ENCODE measurements around the gene CENPN.

CENPN gene

DNA sequence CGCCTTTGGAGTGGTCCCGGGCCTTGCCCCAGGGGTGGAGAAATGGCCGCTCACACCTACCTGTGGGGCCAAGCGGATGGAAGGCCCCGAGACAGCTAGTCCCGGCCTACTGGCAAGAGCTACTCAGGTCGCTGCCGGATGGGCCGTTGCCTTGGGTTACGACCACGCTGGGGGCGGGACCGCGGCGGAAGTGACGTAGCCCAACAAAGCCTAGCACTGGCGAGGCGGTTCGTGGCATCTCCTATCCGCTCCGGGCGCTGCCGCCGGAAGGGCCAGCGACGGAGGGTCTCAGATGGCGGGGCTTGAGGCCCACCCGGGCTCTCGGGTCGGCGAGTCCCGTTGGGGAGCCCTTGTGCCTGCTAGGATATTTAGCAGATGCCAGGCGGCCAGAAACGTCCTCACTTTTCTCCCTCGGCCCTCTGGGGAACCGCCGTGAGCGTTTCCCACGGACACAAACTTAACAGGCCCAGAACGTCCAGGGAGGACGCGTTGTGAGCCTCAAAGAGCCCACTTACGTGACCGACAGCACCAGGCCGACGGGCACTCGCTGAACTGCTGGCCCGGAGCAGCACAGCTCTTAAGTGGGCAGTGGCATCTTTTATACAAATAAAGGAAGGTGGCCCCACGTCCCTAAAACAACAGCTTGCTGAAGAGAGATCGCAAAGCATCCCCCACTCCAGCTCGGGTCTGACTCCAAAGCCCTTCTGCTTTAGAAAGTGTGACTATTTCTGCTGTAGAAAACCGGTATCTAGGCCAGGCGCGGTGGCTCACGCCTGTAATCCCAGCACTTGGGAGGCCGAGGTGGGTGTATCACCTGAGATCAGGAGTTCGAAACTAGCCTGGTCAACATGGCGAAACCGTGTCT, 70.3 kb downstream of the CENPN start, which contains the start of gene C16orf46:
C16orf46 (minus strand) TSS at position 163 of the 865 bp plus-strand sequence. CDS start 13,283 bp downstream, outside the sequence.
- peak; percentile 94 for DNase-seq (ENCODE audit: low read depth, low spot score)

DNA sequence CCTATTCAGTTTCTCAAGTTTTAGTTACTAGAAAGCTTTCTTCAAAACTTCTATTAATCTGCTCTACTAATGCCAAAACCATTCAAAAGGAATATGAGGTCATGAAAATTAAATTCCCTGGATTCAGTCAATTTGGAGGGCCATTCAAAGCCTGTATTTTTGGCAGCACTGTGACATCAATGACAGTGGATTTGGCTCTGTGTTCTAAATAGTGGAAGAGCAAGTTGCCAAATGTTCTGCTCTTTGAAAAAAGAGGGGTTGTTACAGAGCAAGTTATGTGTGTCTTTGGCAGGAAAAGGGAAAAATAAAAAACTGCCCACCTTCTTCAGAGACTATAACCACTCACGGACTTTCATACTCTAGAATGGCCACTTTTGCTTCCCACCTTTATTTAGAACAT, 73.2 kb downstream of the CENPN start:
- no peak for DNase-seq (ENCODE audit: low read depth, low spot score)

DNA sequence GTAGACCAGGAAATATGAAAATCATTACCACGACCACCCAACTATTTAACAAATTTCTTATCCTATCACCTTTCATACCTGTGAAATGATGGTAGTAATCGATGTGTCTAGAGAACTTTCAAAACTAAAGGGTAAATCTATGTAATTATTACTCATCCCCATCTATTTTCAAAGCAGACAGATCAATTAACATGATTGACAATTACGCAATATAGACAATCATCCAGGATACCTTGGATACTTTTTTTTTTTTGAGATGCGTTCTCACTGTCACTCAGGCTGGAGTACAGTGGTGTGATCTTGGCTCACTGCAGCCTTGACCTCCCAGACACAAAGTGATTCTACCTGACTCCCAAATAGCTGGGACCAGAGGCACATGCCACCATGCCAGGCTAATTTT, 74.0 kb downstream of the CENPN start:
- DNase-seq (ENCODE audit: low read depth, low spot score): no peak
